Loucy (cell line): ENCODE measurements around the gene MYO7B.

Experiments used
- H2AFZ ChIP-seq: fragments of 200-600 bp; sonication (generic); 2 replicates; pipeline ENCODE4 v1.6.0; 2016; ENCODE audit warnings: antibody characterized with exemption, mild to moderate bottlenecking, low read length, moderate library complexity
- H3F3A ChIP-seq: fragments of 200-600 bp; 2 replicates; pipeline ENCODE4 v1.6.0; 2016; ENCODE audit warnings: antibody characterized with exemption, low read depth, mild to moderate bottlenecking
- H3K27me3 ChIP-seq: fragments of 200-600 bp; sonication (generic); 2 replicates; pipeline ENCODE4 v1.6.1; 2014; ENCODE audit warnings: low read length, mild to moderate bottlenecking; ENCODE audit not compliant: insufficient read depth, poor library complexity, severe bottlenecking
- H3K36me3 ChIP-seq: fragments of 200-600 bp; sonication (generic); 2 replicates; pipeline ENCODE4 v1.6.1; 2016; ENCODE audit warnings: low read length; ENCODE audit not compliant: insufficient read depth
- H3K4me1 ChIP-seq: fragments of 200-600 bp; sonication (generic); 2 replicates; pipeline ENCODE4 v1.5.1; 2014; ENCODE audit warnings: low read length, mild to moderate bottlenecking; ENCODE audit not compliant: insufficient read depth, poor library complexity, severe bottlenecking
- H3K4me2 ChIP-seq: fragments of 200-600 bp; sonication (generic); 2 replicates; pipeline ENCODE4 v1.6.0; 2014; ENCODE audit warnings: antibody characterized with exemption, low read length, low read depth, mild to moderate bottlenecking; ENCODE audit not compliant: poor library complexity, severe bottlenecking
- H3K4me3 ChIP-seq: fragments of 200-600 bp; sonication (generic); 2 replicates; pipeline ENCODE4 v1.5.1; 2014; ENCODE audit warnings: low read length, mild to moderate bottlenecking, mixed read lengths; ENCODE audit not compliant: poor library complexity, severe bottlenecking
- H3K79me2 ChIP-seq: fragments of 200-600 bp; sonication (generic); 2 replicates; pipeline ENCODE4 v1.6.1; 2014; ENCODE audit warnings: low read length; ENCODE audit not compliant: insufficient read depth
- H3K9ac ChIP-seq: fragments of 200-600 bp; sonication (generic); 2 replicates; pipeline ENCODE4 v1.6.0; 2014; ENCODE audit warnings: mild to moderate bottlenecking, low read depth, low read length, moderate library complexity; ENCODE audit not compliant: poor library complexity, severe bottlenecking
- H3K9me2 ChIP-seq: fragments of 200-600 bp; sonication (generic); replicated peaks from 2 replicates; pipeline ENCODE4 v1.6.1; 2016; ENCODE audit warnings: low read depth, low read length, mixed read lengths
- H3K9me3 ChIP-seq: fragments of 200-600 bp; sonication (generic); 2 replicates; pipeline ENCODE4 v1.6.1; 2014; ENCODE audit warnings: mild to moderate bottlenecking, antibody characterized with exemption, low read length, low read depth; ENCODE audit not compliant: insufficient read depth
- H4K20me1 ChIP-seq: fragments of 200-600 bp; sonication (generic); 2 replicates; pipeline ENCODE4 v1.6.0; 2014; ENCODE audit warnings: antibody characterized with exemption, low read length, mild to moderate bottlenecking; ENCODE audit not compliant: insufficient read depth, poor library complexity, severe bottlenecking
- EZH2phosphoT487 ChIP-seq: fragments of 200-600 bp; IDR thresholded peaks from 2 replicates; pipeline ENCODE4 v1.6.1; 2018; ENCODE audit warnings: antibody characterized with exemption, mild to moderate bottlenecking, moderate library complexity, borderline replicate concordance
- TF ChIP-seq, protein P1 (sequence below): fragments of 200-600 bp; sonication (generic); conservative IDR thresholded peaks from 2 replicates; pipeline ENCODE4 v1.5.1; 2014; ENCODE audit warnings: mild to moderate bottlenecking, antibody characterized with exemption, low read length

Gene MYO7B

GRCh38 chr2:127579231-127579630 is 43.7 kb downstream of the MYO7B start:
- Histone ChIP-seq H4K20me1 (no peaks in the 10 kb centered on the region), H3K4me1 (no peaks in the 10 kb centered on the region), H3K9me3 (no peaks in the 10 kb centered on the region), H3K79me2 (no peaks in the 10 kb centered on the region), H3K9ac (no peak overlapping the region), H3F3A (no peaks in the 10 kb centered on the region), H3K27me3 (no peaks in the 10 kb centered on the region), H3K9me2 (no peaks in the 10 kb centered on the region), H3K36me3 (no peaks in the 10 kb centered on the region), H3K4me3 (no peak overlapping the region), H2AFZ (no peak overlapping the region), H3K4me2 (no peak overlapping the region)
- no peak for TF ChIP-seq EZH2phosphoT487
- TF ChIP-seq, protein P1, sequence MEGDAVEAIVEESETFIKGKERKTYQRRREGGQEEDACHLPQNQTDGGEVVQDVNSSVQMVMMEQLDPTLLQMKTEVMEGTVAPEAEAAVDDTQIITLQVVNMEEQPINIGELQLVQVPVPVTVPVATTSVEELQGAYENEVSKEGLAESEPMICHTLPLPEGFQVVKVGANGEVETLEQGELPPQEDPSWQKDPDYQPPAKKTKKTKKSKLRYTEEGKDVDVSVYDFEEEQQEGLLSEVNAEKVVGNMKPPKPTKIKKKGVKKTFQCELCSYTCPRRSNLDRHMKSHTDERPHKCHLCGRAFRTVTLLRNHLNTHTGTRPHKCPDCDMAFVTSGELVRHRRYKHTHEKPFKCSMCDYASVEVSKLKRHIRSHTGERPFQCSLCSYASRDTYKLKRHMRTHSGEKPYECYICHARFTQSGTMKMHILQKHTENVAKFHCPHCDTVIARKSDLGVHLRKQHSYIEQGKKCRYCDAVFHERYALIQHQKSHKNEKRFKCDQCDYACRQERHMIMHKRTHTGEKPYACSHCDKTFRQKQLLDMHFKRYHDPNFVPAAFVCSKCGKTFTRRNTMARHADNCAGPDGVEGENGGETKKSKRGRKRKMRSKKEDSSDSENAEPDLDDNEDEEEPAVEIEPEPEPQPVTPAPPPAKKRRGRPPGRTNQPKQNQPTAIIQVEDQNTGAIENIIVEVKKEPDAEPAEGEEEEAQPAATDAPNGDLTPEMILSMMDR = no peak

DNA sequence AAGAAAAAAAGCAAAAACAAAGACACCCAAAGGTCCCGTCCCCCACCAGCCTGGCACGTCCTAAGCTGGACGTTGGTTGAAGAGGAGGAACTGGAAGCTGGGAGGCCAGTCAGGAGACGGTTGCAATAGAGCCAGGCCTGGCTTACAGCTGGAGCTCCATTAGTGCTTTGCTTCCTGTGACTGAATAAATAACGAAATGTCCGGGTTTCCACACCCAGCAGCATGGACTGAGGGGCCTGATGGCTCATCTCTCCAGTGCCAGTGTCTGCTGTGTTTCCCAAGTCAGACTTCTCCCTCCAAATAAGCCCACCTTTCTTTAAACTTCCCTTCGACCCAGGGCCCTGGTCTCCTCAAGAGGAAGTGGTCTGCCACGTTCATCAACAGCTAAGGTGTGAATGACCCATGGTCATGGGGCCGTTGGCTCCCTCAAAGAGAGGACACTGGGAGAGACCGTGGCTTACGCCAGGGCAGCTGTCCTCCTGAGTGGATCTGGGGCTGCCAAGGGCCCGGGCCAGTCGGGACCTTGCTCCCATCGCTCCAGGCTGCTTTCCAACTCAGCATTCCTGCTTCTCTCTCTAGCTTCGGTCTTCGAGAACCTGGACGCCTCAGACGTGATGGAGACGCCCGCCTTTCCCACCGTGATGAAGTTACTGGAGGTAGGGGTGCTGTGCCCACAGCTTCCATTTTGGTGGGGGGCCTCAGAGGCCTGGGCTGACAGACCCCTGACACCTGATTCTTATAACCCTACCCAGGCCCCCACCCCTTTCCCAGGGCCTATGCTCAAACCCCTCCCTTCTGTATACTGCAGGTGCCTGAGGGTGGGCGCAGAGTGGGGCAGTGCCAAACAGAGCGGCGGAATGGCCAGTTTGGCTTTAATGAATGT is 44.9 kb downstream of the MYO7B start:
- Histone ChIP-seq H3K9me3 (no peaks in the 10 kb centered on the region), H3K36me3 (no peaks in the 10 kb centered on the region), H3K79me2 (no peaks in the 10 kb centered on the region), H3K9ac (no peak overlapping the region), H3K27me3 (no peaks in the 10 kb centered on the region), H3K4me1 (no peaks in the 10 kb centered on the region), H4K20me1 (no peaks in the 10 kb centered on the region), H3K9me2 (no peaks in the 10 kb centered on the region), H2AFZ (no peak overlapping the region), H3K4me2 (no peak overlapping the region), H3F3A (no peaks in the 10 kb centered on the region), H3K4me3 (no peak overlapping the region)
- no peak for TF ChIP-seq EZH2phosphoT487
- TF ChIP-seq, protein P1 = no peak

DNA sequence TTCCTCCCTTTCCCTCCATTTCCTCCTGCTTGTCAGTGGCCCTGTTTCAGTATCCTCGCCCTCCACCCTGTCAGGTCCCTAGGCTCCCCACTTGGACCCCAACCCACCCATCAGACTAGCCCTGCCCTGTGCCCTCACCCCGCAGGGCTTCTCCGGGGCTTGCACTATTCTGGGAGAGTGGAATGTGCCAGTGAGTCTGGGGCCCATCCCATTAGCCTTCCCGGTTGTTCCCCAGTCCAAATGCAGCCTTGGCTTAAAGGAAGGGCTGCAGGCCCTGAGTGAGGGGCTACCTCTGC is 45.5 kb downstream of the MYO7B start:
- Histone ChIP-seq H3F3A (no peaks in the 10 kb centered on the region), H3K27me3 (no peaks in the 10 kb centered on the region), H2AFZ (no peak overlapping the region), H3K79me2 (no peaks in the 10 kb centered on the region), H3K36me3 (no peaks in the 10 kb centered on the region), H3K9me2 (no peaks in the 10 kb centered on the region), H3K9me3 (no peaks in the 10 kb centered on the region), H3K4me3 (no peak overlapping the region), H3K9ac (no peak overlapping the region), H3K4me2 (no peak overlapping the region), H3K4me1 (no peaks in the 10 kb centered on the region), H4K20me1 (no peaks in the 10 kb centered on the region)
- no peak for TF ChIP-seq EZH2phosphoT487
- TF ChIP-seq, protein P1 = no peak
